Measurements from ENCODE around the gene MCM9.
"Not testable (repeated sequence)": the region's sequence is repeated elsewhere in the genome, so short reads cannot be mapped to it uniquely, and the experiment has no call there.

Gene MCM9

GRCh38 chr6:118892355-118892991, 42.5 kb downstream of the MCM9 start:
- DNase-seq = no peak

- no peak for DNase-seq
These were observed 43.8 kb downstream of the MCM9 start for GRCh38 chr6:118890997-118891790.

GRCh38 chr6:118889163-118889562, 45.8 kb downstream of the MCM9 start:
- DNase-seq = no peak

GRCh38 chr6:118886641-118887040, 48.3 kb downstream of the MCM9 start:
- no peak for DNase-seq

- DNase-seq = no peak
These were observed 52.5 kb downstream of the MCM9 start for GRCh38 chr6:118882314-118882905.

GRCh38 chr6:118881440-118882313, 53.3 kb downstream of the MCM9 start:
- DNase-seq = no peak

GRCh38 chr6:118877806-118878205, 57.2 kb downstream of the MCM9 start:
- no peak for DNase-seq

- DNase-seq = no peak
These were observed 58.1 kb downstream of the MCM9 start for GRCh38 chr6:118876814-118877213.

- no peak for DNase-seq
These were observed 58.8 kb downstream of the MCM9 start for GRCh38 chr6:118876198-118876597.

- DNase-seq = no peak
These were observed 59.3 kb downstream of the MCM9 start for GRCh38 chr6:118875672-118876071.

GRCh38 chr6:118873239-118873638, 61.7 kb downstream of the MCM9 start:
- no peak for DNase-seq

GRCh38 chr6:118872726-118873125, 62.2 kb downstream of the MCM9 start:
- no peak for DNase-seq

- DNase-seq = no peak
These were observed 62.6 kb downstream of the MCM9 start for GRCh38 chr6:118872318-118872717.

GRCh38 chr6:118871331-118871730, 63.6 kb downstream of the MCM9 start:
- no peak for DNase-seq

GRCh38 chr6:118869894-118870589, 64.9 kb downstream of the MCM9 start:
- no peak for DNase-seq

- no peak for DNase-seq
These were observed 65.6 kb downstream of the MCM9 start for GRCh38 chr6:118869350-118869749.

GRCh38 chr6:118868901-118869300, 66.1 kb downstream of the MCM9 start:
- not testable (repeated sequence) for DNase-seq

GRCh38 chr6:118867181-118867580, 67.8 kb downstream of the MCM9 start:
- no peak for DNase-seq

- no peak for DNase-seq
These were observed 69.9 kb downstream of the MCM9 start for GRCh38 chr6:118865100-118865391.

GRCh38 chr6:118864341-118865099, 70.4 kb downstream of the MCM9 start:
- no peak for DNase-seq

- DNase-seq = no peak
These were observed 72.5 kb downstream of the MCM9 start for GRCh38 chr6:118862443-118862842.

- no peak for DNase-seq
These were observed 74.1 kb downstream of the MCM9 start for GRCh38 chr6:118860880-118861279.
